WTC11 (cell line): ENCODE data around the gene LTF. TPM values are rescaled to one million over a fixed set of nuclear protein-coding genes. Genes with fewer than 3 reads are reported as not detected.
A peak's percentile ranks its signal among the peaks of the same experiment; 100 is the strongest.

Source experiments
- ATAC-seq: fragments of 200-7000 bp; cut with Tn5 transposase; 2 replicates; pipeline ENCODE4 v1.10.0; 2021; ENCODE audit warnings: mild to moderate bottlenecking, moderate library complexity
- CTCF ChIA-PET: fragments of 300-600 bp; sonication (Branson Sonifier 250); formaldehyde crosslinking; loops from one replicate; lab custom pipeline; 2021; ENCODE audit warnings: antibody characterized with exemption; lab: Charles Lee
- POLR2A ChIA-PET: fragments of 350-600 bp; sonication (Branson Sonifier 250); formaldehyde crosslinking; loops from one replicate; lab custom pipeline; 2021; ENCODE audit warnings: antibody characterized with exemption; lab: Charles Lee
- DNase-seq: peaks from one replicate; pipeline ENCODE4 v3.0.0; 2021; ENCODE audit warnings: low spot score
- H3K27ac Mint-ChIP-seq: 2 replicates; pipeline ENCODE4 v1.8.0; 2021; ENCODE audit warnings: mixed read lengths
- H3K27me3 Mint-ChIP-seq: 2 replicates; pipeline ENCODE4 v1.8.0; 2021; ENCODE audit warnings: low read depth, mild to moderate bottlenecking, moderate library complexity, mixed read lengths
- H3K36me3 Mint-ChIP-seq: 2 replicates; pipeline ENCODE4 v1.8.0; 2021; ENCODE audit warnings: mixed read lengths
- H3K4me1 Mint-ChIP-seq: 2 replicates; pipeline ENCODE4 v1.8.0; 2022; ENCODE audit warnings: mixed read lengths
- H3K4me3 Mint-ChIP-seq: 2 replicates; pipeline ENCODE4 v1.8.0; 2021; ENCODE audit warnings: mild to moderate bottlenecking, moderate library complexity, mixed read lengths
- H3K9me3 Mint-ChIP-seq: 2 replicates; pipeline ENCODE4 v1.8.0; 2021; ENCODE audit warnings: mixed read lengths
- ATF1 ChIP-seq: sonication (generic); formaldehyde crosslinking; IDR thresholded peaks from 2 replicates; pipeline ENCODE4 v1.8.1; 2023; ENCODE audit warnings: mild to moderate bottlenecking, moderate library complexity, missing genetic modification reagents
- ATF6 ChIP-seq: sonication (generic); formaldehyde crosslinking; IDR thresholded peaks from 2 replicates; pipeline ENCODE4 v1.8.1; 2023; ENCODE audit warnings: mild to moderate bottlenecking, missing genetic modification reagents
- CBFB ChIP-seq: sonication (generic); formaldehyde crosslinking; IDR thresholded peaks from 2 replicates; pipeline ENCODE4 v1.8.1; 2022; ENCODE audit warnings: mild to moderate bottlenecking, low read depth, missing genetic modification reagents
- CREM ChIP-seq: sonication (generic); formaldehyde crosslinking; IDR thresholded peaks from 2 replicates; pipeline ENCODE4 v1.8.1; 2022; ENCODE audit warnings: mild to moderate bottlenecking, missing genetic modification reagents, moderate library complexity
- FOXK1 ChIP-seq: sonication (generic); formaldehyde crosslinking; IDR thresholded peaks from 2 replicates; pipeline ENCODE4 v1.8.0; 2022; ENCODE audit warnings: mild to moderate bottlenecking, moderate library complexity, missing genetic modification reagents
- FOXP1 ChIP-seq: sonication (generic); formaldehyde crosslinking; IDR thresholded peaks from 2 replicates; pipeline ENCODE4 v1.8.0; 2022; ENCODE audit warnings: missing genetic modification reagents, mild to moderate bottlenecking, moderate library complexity, borderline replicate concordance
- GRHL2 ChIP-seq: fragments of 250-450 bp; sonication (Bioruptor Pico); IDR thresholded peaks from 2 replicates; pipeline ENCODE4 v1.8.0; 2022; ENCODE audit warnings: mild to moderate bottlenecking, moderate library complexity; ENCODE audit not compliant: insufficient replicate concordance, severe bottlenecking
- HMGXB4 ChIP-seq: sonication (generic); formaldehyde crosslinking; IDR thresholded peaks from 2 replicates; pipeline ENCODE4 v1.8.1; 2023; ENCODE audit warnings: mild to moderate bottlenecking, moderate library complexity, missing genetic modification reagents
- JUN ChIP-seq: sonication (generic); formaldehyde crosslinking; IDR thresholded peaks from 2 replicates; pipeline ENCODE4 v1.8.0; 2023; ENCODE audit warnings: mild to moderate bottlenecking, missing genetic modification reagents
- KAT7 ChIP-seq: sonication (generic); formaldehyde crosslinking; IDR thresholded peaks from 2 replicates; pipeline ENCODE4 v1.8.1; 2023; ENCODE audit warnings: missing genetic modification reagents, mild to moderate bottlenecking, borderline replicate concordance
- MLX ChIP-seq: sonication (generic); formaldehyde crosslinking; IDR thresholded peaks from 2 replicates; pipeline ENCODE4 v1.8.1; 2023; ENCODE audit warnings: mild to moderate bottlenecking, missing genetic modification reagents, moderate library complexity
- SMAD3 ChIP-seq: sonication (generic); formaldehyde crosslinking; IDR thresholded peaks from 2 replicates; pipeline ENCODE4 v1.8.0; 2022; ENCODE audit warnings: missing genetic modification reagents, mild to moderate bottlenecking, borderline replicate concordance
- SMAD4 ChIP-seq: sonication (generic); formaldehyde crosslinking; IDR thresholded peaks from 2 replicates; pipeline ENCODE4 v1.8.0; 2022; ENCODE audit warnings: mild to moderate bottlenecking, missing genetic modification reagents
- SOX15 ChIP-seq: fragments of 250-450 bp; sonication (Bioruptor Pico); IDR thresholded peaks from 2 replicates; pipeline ENCODE4 v1.9.0; 2021; ENCODE audit warnings: mild to moderate bottlenecking
- SP1 ChIP-seq: sonication (generic); formaldehyde crosslinking; conservative IDR thresholded peaks from 2 replicates; pipeline ENCODE4 v1.8.1; 2022; ENCODE audit warnings: missing genetic modification reagents
- TCF7 ChIP-seq: sonication (generic); formaldehyde crosslinking; IDR thresholded peaks from 2 replicates; pipeline ENCODE4 v1.8.0; 2022; ENCODE audit warnings: mild to moderate bottlenecking, low read depth, missing genetic modification reagents, moderate library complexity
- TEAD1 ChIP-seq: sonication (generic); formaldehyde crosslinking; IDR thresholded peaks from 2 replicates; pipeline ENCODE4 v1.8.0; 2022; ENCODE audit warnings: mild to moderate bottlenecking, missing genetic modification reagents
- TP53 ChIP-seq: sonication (generic); formaldehyde crosslinking; IDR thresholded peaks from 2 replicates; pipeline ENCODE4 v1.8.1; 2023; ENCODE audit warnings: mild to moderate bottlenecking, missing genetic modification reagents
- ZNF121 ChIP-seq: sonication (generic); formaldehyde crosslinking; IDR thresholded peaks from 2 replicates; pipeline ENCODE4 v1.8.0; 2023; ENCODE audit warnings: missing genetic modification reagents
- ZNF219 ChIP-seq: sonication (generic); formaldehyde crosslinking; IDR thresholded peaks from 2 replicates; pipeline ENCODE4 v1.8.0; 2023; ENCODE audit warnings: missing genetic modification reagents, mild to moderate bottlenecking, borderline replicate concordance
- ZNF416 ChIP-seq: fragments of 250-450 bp; sonication (Bioruptor Pico); IDR thresholded peaks from 2 replicates; pipeline ENCODE4 v1.9.0; 2021; ENCODE audit warnings: mild to moderate bottlenecking, inconsistent platforms
- ZNF423 ChIP-seq: fragments of 250-450 bp; sonication (Bioruptor Pico); IDR thresholded peaks from 2 replicates; pipeline ENCODE4 v2.1.2; 2022; ENCODE audit warnings: mild to moderate bottlenecking, moderate library complexity
- total RNA-seq: library from RNA; stranded (reverse); gene quantifications from 3 replicates; pipeline ENCODE4 v1.2.3, GENCODE V29; 2021
- TF ChIP-seq, protein P1 (sequence below): fragments of 250-450 bp; sonication (Bioruptor Pico); IDR thresholded peaks from 2 replicates; pipeline ENCODE4 v2.1.2; 2022; ENCODE audit warnings: mild to moderate bottlenecking, moderate library complexity

LTF gene
- total RNA-seq, 1 experiment from 2014 or later: 0.22 TPM

GRCh38 chr3:46484911-46485778, 20.4 kb upstream of the LTF start:
- Mint-ChIP-seq H3K9me3 (no peaks in the 10 kb centered on the region), H3K27ac (no peak overlapping the region), H3K27me3 (peaks cover 2% of the 10 kb centered on the region; the same call in 1 of the 2 replicates), H3K36me3 (no peaks in the 10 kb centered on the region), H3K4me3 (no peak overlapping the region), H3K4me1 (peaks cover 14% of the 10 kb centered on the region)
- DNase-seq: peak; percentile 40
- ATAC-seq: no peak
- ChIA-PET POLR2A (interaction anchor here (0.6 kb wide), 1 partner anchor 488 kb away, joined by 5 read pairs; no protein-coding TSS in a partner anchor), CTCF (interaction anchor here (0.9 to 2.0 kb wide), 10 partner anchors 11 to 179 kb away, joined by 3 to 7 read pairs (median 4); no protein-coding TSS in a partner anchor)
- TF ChIP-seq FOXP1 (CRISPR knock-in tag) (0 out of 2 replicates have a peak, but pooled peaks have one; percentile 48), ZNF416 (CRISPR knock-in tag) (no peak)

DNA sequence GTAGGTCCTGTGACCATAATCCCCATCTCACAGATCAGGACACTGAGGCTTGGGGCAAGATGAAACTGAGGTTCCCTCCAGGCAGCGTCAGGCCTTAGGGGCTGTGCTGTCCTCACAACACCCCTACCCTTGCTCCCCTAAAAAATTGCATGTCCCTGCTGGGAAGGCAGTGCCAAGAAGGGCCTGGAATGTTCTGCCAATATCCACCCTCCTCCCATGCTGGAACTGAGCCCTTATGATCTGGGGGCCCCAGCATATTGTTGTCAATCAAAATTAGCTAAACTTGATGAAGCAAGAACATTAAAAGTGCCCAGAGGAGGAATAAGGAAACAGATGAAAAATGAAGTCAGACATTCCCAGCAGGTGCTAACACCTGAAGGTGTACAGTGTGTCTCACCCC, 19.7 kb upstream of the LTF start:
- no peak for ATAC-seq
- no peak for DNase-seq
- Mint-ChIP-seq H3K4me3 (no peak overlapping the region), H3K27me3 (peaks cover 2% of the 10 kb centered on the region; the same call in 1 of the 2 replicates), H3K36me3 (no peaks in the 10 kb centered on the region), H3K9me3 (no peaks in the 10 kb centered on the region), H3K27ac (no peak overlapping the region), H3K4me1 (peaks cover 9% of the 10 kb centered on the region)
- TF ChIP-seq ZNF423 (CRISPR knock-in tag) (no peak), ATF1 (CRISPR knock-in tag) (no peak), TP53 (CRISPR knock-in tag) (no peak), HMGXB4 (no peak), SOX15 (CRISPR knock-in tag) (no peak), TCF7 (no peak), KAT7 (CRISPR knock-in tag) (no peak), ZNF121 (CRISPR knock-in tag) (no peak), CREM (CRISPR knock-in tag) (no peak), GRHL2 (no peak)
- ChIA-PET POLR2A (no interaction called here), CTCF (interaction anchor here (1.0 to 2.0 kb wide), 8 partner anchors 11 to 180 kb away, joined by 3 to 7 read pairs (median 6); no protein-coding TSS in a partner anchor)

GRCh38 chr3:46483825-46484224, 19.1 kb upstream of the LTF start:
- CTCF ChIA-PET: interaction anchor here (1.2 to 1.6 kb wide), 4 partner anchors 13 to 181 kb away, joined by 3 to 7 read pairs (median 6); no protein-coding TSS in a partner anchor
- no peak for ATAC-seq
- no peaks in the 10 kb centered on the region for H3K9me3 Mint-ChIP-seq
- H3K4me3 Mint-ChIP-seq: no peak overlapping the region
- H3K27me3 Mint-ChIP-seq: peaks cover 2% of the 10 kb centered on the region; the same call in 1 of the 2 replicates
- no peaks in the 10 kb centered on the region for H3K36me3 Mint-ChIP-seq
- TF ChIP-seq FOXP1 (CRISPR knock-in tag) (no peak), MLX (no peak), SMAD4 (no peak), ZNF219 (CRISPR knock-in tag) (no peak), SMAD3 (no peak), ATF6 (CRISPR knock-in tag) (no peak), TEAD1 (no peak), FOXK1 (CRISPR knock-in tag) (no peak), JUN (CRISPR knock-in tag) (no peak), SP1 (CRISPR knock-in tag) (no peak), CBFB (CRISPR knock-in tag) (no peak)
- TF ChIP-seq, protein P1, sequence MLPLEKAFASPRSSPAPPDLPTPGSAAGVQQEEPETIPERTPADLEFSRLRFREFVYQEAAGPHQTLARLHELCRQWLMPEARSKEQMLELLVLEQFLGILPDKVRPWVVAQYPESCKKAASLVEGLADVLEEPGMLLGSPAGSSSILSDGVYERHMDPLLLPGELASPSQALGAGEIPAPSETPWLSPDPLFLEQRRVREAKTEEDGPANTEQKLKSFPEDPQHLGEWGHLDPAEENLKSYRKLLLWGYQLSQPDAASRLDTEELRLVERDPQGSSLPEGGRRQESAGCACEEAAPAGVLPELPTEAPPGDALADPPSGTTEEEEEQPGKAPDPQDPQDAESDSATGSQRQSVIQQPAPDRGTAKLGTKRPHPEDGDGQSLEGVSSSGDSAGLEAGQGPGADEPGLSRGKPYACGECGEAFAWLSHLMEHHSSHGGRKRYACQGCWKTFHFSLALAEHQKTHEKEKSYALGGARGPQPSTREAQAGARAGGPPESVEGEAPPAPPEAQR: no peak
- H3K27ac Mint-ChIP-seq: no peak overlapping the region
- POLR2A ChIA-PET: no interaction called here
- H3K4me1 Mint-ChIP-seq: peaks cover 3% of the 10 kb centered on the region
- no peak for DNase-seq
